HepG2 (cell line): ENCODE measurements around the gene CXorf38. TPM values are rescaled to one million over a fixed set of nuclear protein-coding genes. Genes with fewer than 3 reads are reported as not detected.

ENCODE experiments used
- ATAC-seq: fragments of 200-7000 bp; cut with Tn5 transposase; 3 replicates; pipeline ENCODE4 v1.9.1; 2020; ENCODE audit warnings: mild to moderate bottlenecking, moderate library complexity
- BruUV-seq: library from RNA; stranded (reverse); fragments of 400-500 nt; replicated peaks from 2 replicates; lab custom pipeline; 2021; lab: Mats Ljungman, UMichigan
- CTCF ChIA-PET: fragments of 300-600 bp; formaldehyde crosslinking; extraction: SDS; loops from one replicate; lab custom pipeline; 2021; ENCODE audit warnings: low total read pairs, inconsistent platforms, low intra/inter-chr PET ratio; lab: Yijun Ruan, JAX
- POLR2A ChIA-PET: fragments of 350-600 bp; sonication (Branson Sonifier 250); formaldehyde crosslinking; loops from one replicate; lab custom pipeline; 2020; ENCODE audit warnings: antibody characterized with exemption, inconsistent platforms; lab: Yijun Ruan, JAX
- DNase-seq: peaks from one replicate; pipeline ENCODE4 v3.0.0-alpha.2; 2015; ENCODE audit warnings: low spot score
- FAIRE-seq: peaks from 3 replicates; lab custom pipeline; 2011; peaks lifted over from hg19 to GRCh38; lab: Jason Lieb, UNC
- H2AFZ ChIP-seq: one replicate; pipeline ENCODE4 v1.6.1; 2011; ENCODE audit warnings: low read length, inconsistent platforms
- H3K27ac ChIP-seq: fragments of 300-600 bp; 3 replicates; pipeline ENCODE4 v1.8.0; 2011; ENCODE audit warnings: mixed run types, mild to moderate bottlenecking, mixed read lengths, low read length, inconsistent platforms; ENCODE audit not compliant: insufficient read depth; ENCODE audit errors: extremely low read length
- H3K27me3 ChIP-seq, 2 experiments: fragments of 200-600 bp in 1 of 2; 2 replicates in 1 of 2; 3 replicates in 1 of 2; pipeline versions ENCODE4 v1.6.0 to v1.8.0; 2011; ENCODE audit warnings: low read length in 2 of 2, mild to moderate bottlenecking in 2 of 2, moderate library complexity in 2 of 2, inconsistent platforms in 1 of 2; ENCODE audit not compliant: insufficient read depth in 2 of 2, control insufficient read depth in 1 of 2
- H3K36me3 ChIP-seq, 2 experiments: fragments of 200-600 bp in 1 of 2; replicated peaks in 1 of 2; 2 replicates in 1 of 2; 3 replicates in 1 of 2; pipeline versions ENCODE4 v1.5.1 to v1.8.0; 2011; ENCODE audit warnings: low read length in 2 of 2, inconsistent platforms in 1 of 2; ENCODE audit not compliant: insufficient read depth in 2 of 2, control insufficient read depth in 1 of 2
- H3K4me1 ChIP-seq: 2 replicates; pipeline ENCODE4 v1.5.1; 2012; ENCODE audit warnings: low read length, inconsistent platforms; ENCODE audit not compliant: insufficient read depth
- H3K4me2 ChIP-seq: 2 replicates; pipeline ENCODE4 v1.6.0; 2011; ENCODE audit warnings: low read depth, low read length, inconsistent platforms
- H3K4me3 ChIP-seq, 3 experiments: fragments of 200-600 bp in 1 of 3; sonication (generic), shearing (Covaris generic) in 1 of 3; replicated peaks in 1 of 3; 2 replicates each; pipeline ENCODE4 v1.5.1; 2011 to 2016; ENCODE audit warnings: low read length in 3 of 3, inconsistent platforms in 2 of 3, low read depth in 2 of 3, mild to moderate bottlenecking in 2 of 3, control low read depth in 1 of 3, mixed read lengths in 1 of 3; ENCODE audit not compliant: insufficient read depth in 1 of 3
- H3K79me2 ChIP-seq: one replicate; pipeline ENCODE4 v1.6.1; 2011; ENCODE audit warnings: low read length, inconsistent platforms; ENCODE audit not compliant: insufficient read depth
- H3K9ac ChIP-seq: 2 replicates; pipeline ENCODE4 v1.6.0; 2011; ENCODE audit warnings: mild to moderate bottlenecking, low read depth, low read length, inconsistent platforms; ENCODE audit not compliant: insufficient read depth
- H3K9me3 ChIP-seq: 2 replicates; pipeline ENCODE4 v1.5.1; 2012; ENCODE audit warnings: mild to moderate bottlenecking, low read length
- H4K20me1 ChIP-seq: 2 replicates; pipeline ENCODE4 v1.6.0; 2011; ENCODE audit warnings: inconsistent platforms, mild to moderate bottlenecking, low read length, moderate library complexity; ENCODE audit not compliant: insufficient read depth
- ZEB1 ChIP-seq: IDR thresholded peaks from 2 replicates; pipeline ENCODE4 v1.6.1; 2012; ENCODE audit warnings: mild to moderate bottlenecking, low read depth, inconsistent platforms; ENCODE audit not compliant: insufficient replicate concordance
- ZNF598 ChIP-seq: sonication (generic); formaldehyde crosslinking; IDR thresholded peaks from 2 replicates; pipeline ENCODE4 v1.5.1; 2020; ENCODE audit warnings: mild to moderate bottlenecking, missing genetic modification reagents, borderline replicate concordance
- WGBS: methylation state at CpG from one replicate; pipeline ENCODE4 v1.1.6; 2017; ENCODE audit warnings: low lambda C conversion rate; 5-methylcytosine and 5-hydroxymethylcytosine counted together
- in situ Hi-C: cut with HindIII; loops from 2 replicates; pipeline ENCODE4 v1.10.0; 2017; ENCODE audit warnings: low pct_unique_long_range_greater_than_20kb; ENCODE audit not compliant: extremely low pct_ligation_motif_present
- intact Hi-C: fragments of 100-400 bp; cut with micrococcal nuclease; formaldehyde crosslinking; loops from one replicate; pipeline ENCODE4 v1.10.0; 2022; ENCODE audit not compliant: unreplicated experiment
- polyA plus RNA-seq, 8 experiments: library from polyadenylated mRNA; depleted of rRNA in 3 of 8; stranded (reverse) in 7 of 8; unstranded in 1 of 8; fragments of >200 nt; fragmentation: Illumina TruSeq in 4 of 8; extraction: Trizol in 4 of 8; gene quantifications; 2 replicates each; pipeline versions ENCODE4 v1.2.1 to v1.2.3, GENCODE V29; 2011 to 2016; ENCODE audit warnings: low read depth in 4 of 8, missing spikeins in 1 of 8, mixed read lengths in 1 of 8; ENCODE audit not compliant: insufficient read depth in 1 of 8
- total RNA-seq, 5 experiments: library from RNA; depleted of rRNA; stranded (reverse); fragments of >200 nt; fragmentation: Illumina TruSeq; extraction: Trizol; gene quantifications; 2 replicates each; pipeline ENCODE4 v1.2.3, GENCODE V29; 2016; ENCODE audit warnings: low read depth in 1 of 5
- TF ChIP-seq, protein P1 (sequence below): sonication (generic); formaldehyde crosslinking; IDR thresholded peaks from 2 replicates; pipeline ENCODE4 v1.8.0; 2022; ENCODE audit warnings: low read depth, missing genetic modification reagents
- TF ChIP-seq, protein P2 (sequence below): sonication (generic); formaldehyde crosslinking; IDR thresholded peaks from 2 replicates; pipeline ENCODE4 v1.4.0; 2020; ENCODE audit warnings: low read depth, mild to moderate bottlenecking, missing genetic modification reagents

The CXorf38 gene
- total and polyA plus RNA-seq, 2 of the 13 experiments (the other 11 are each of a cell fraction or from before 2014, with no cell fraction given) = 4.6 to 6.7 TPM

- TF ChIP-seq, protein P1, sequence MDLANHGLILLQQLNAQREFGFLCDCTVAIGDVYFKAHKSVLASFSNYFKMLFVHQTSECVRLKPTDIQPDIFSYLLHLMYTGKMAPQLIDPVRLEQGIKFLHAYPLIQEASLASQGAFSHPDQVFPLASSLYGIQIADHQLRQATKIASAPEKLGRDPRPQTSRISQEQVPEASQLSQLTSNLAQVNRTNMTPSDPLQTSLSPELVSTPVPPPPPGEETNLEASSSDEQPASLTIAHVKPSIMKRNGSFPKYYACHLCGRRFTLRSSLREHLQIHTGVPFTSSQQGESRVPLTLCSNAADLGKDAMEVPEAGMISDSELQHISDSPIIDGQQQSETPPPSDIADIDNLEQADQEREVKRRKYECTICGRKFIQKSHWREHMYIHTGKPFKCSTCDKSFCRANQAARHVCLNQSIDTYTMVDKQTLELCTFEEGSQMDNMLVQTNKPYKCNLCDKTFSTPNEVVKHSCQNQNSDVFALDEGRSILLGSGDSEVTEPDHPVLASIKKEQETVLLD (CRISPR knock-in tag) = no peak
- no peak for TF ChIP-seq ZEB1
These were observed 13.0 kb upstream of the CXorf38 start (continued) for GRCh38 chrX:40660381-40660780.

DNA sequence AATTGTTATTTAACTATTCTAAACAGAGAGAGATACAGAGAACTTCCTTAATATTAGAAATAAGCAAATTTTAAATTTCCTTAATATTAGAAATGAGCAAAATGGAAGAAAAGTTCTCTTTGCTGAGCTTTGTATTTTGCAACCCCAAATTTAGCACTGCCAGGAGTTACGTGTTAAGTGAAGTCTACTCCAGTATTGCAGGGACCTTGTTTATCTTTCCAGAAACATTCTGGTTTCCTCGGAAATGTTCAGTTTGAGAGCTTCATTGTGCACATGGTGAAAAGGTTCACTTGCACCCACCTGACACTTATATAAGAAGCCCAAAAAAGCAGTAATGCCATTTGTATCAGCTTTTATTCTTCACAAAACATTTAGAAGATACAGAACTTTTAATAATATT is 6.2 kb upstream of the CXorf38 start:
- H3K36me3 ChIP-seq = peaks cover 0 to 9% of the 10 kb centered on the region in 2 experiments; a peak in 2 of 5 replicates
- no peak for DNase-seq
- BruUV-seq = no TSS peak
- H3K27me3 ChIP-seq = no peaks in the 10 kb centered on the region
- no peak for ATAC-seq
- no peaks in the 10 kb centered on the region for H3K4me1 ChIP-seq
- in situ Hi-C loops (no loop called here), intact Hi-C loops (loop anchor here (5.0 kb wide), 2 partner anchors 139 to 369 kb away; no protein-coding TSS in a partner anchor)
- no peaks in the 10 kb centered on the region for H3K9me3 ChIP-seq
- no peak overlapping the region for H3K4me2 ChIP-seq
- TF ChIP-seq ZNF598 (CRISPR knock-in tag) = no peak
- TF ChIP-seq, protein P2, sequence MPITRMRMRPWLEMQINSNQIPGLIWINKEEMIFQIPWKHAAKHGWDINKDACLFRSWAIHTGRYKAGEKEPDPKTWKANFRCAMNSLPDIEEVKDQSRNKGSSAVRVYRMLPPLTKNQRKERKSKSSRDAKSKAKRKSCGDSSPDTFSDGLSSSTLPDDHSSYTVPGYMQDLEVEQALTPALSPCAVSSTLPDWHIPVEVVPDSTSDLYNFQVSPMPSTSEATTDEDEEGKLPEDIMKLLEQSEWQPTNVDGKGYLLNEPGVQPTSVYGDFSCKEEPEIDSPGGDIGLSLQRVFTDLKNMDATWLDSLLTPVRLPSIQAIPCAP (CRISPR knock-in tag) = no peak
- H3K79me2 ChIP-seq = no peaks in the 10 kb centered on the region
- H4K20me1 ChIP-seq = no peaks in the 10 kb centered on the region
- ChIA-PET POLR2A (no interaction called here), CTCF (no interaction called here)
- no peak overlapping the region for H3K27ac ChIP-seq
- H3K4me3 ChIP-seq = no peak overlapping the region
- H2AFZ ChIP-seq = no peak overlapping the region
- FAIRE-seq = no peak
- H3K9ac ChIP-seq = no peak overlapping the region
- WGBS = 97% methylated on average over 2 of the region's 2 CpGs
